K562 (cell line): ENCODE measurements around the gene PPP6R3. TPM values are rescaled to one million over a fixed set of nuclear protein-coding genes. Genes with fewer than 3 reads are reported as not detected.
A peak's percentile ranks its signal among the peaks of the same experiment; 100 is the strongest.

ENCODE experiments used
- BRF1 ChIP-seq: IDR thresholded peaks from 3 replicates; pipeline ENCODE4 v1.6.1; 2011; ENCODE audit warnings: borderline replicate concordance, mild to moderate bottlenecking; ENCODE audit not compliant: insufficient read length; ENCODE audit errors: extremely low read depth
- CEBPZ ChIP-seq: fragments of 150-350 bp; IDR thresholded peaks from 2 replicates; pipeline ENCODE4 v1.6.1; 2014; ENCODE audit warnings: low read depth, mild to moderate bottlenecking, low read length, borderline replicate concordance
- CREBBP ChIP-seq: IDR thresholded peaks from one replicate; pipeline ENCODE4 v1.6.1; 2012; ENCODE audit warnings: low read depth, mild to moderate bottlenecking, control low read depth, inconsistent platforms, low read length
- FOSL1 ChIP-seq: fragments of 200-800 bp; sonication (Bioruptor generic); conservative IDR thresholded peaks from 2 replicates; pipeline ENCODE4 v1.6.1; 2016; ENCODE audit warnings: missing genetic modification characterization, missing compliant biosample characterization
- FOXK2 ChIP-seq, 2 experiments: fragments of 450-650 bp; IDR thresholded peaks in 1 of 2; conservative IDR thresholded peaks in 1 of 2; 2 replicates each; pipeline ENCODE4 v1.6.1; 2016; ENCODE audit warnings: low read depth in 2 of 2, mild to moderate bottlenecking in 1 of 2
- HNRNPK ChIP-seq: fragments of 200-400 bp; formaldehyde crosslinking; IDR thresholded peaks from one replicate; pipeline ENCODE4 v1.6.1; 2018; ENCODE audit warnings: mild to moderate bottlenecking, low read depth, low read length; ENCODE audit not compliant: poor library complexity, severe bottlenecking
- L3MBTL2 ChIP-seq: fragments of 450-650 bp; IDR thresholded peaks from 2 replicates; pipeline ENCODE4 v1.6.1; 2016; ENCODE audit warnings: mild to moderate bottlenecking, moderate library complexity
- MCM7 ChIP-seq, 2 experiments: fragments of 450-650 bp; IDR thresholded peaks; 2 replicates each; pipeline ENCODE4 v1.6.1; 2016 to 2018
- MNT ChIP-seq, 2 experiments: fragments of 450-650 bp; conservative IDR thresholded peaks; 2 replicates each; pipeline ENCODE4 v1.6.1; 2017; ENCODE audit warnings: mild to moderate bottlenecking in 2 of 2, moderate library complexity in 2 of 2
- MYC ChIP-seq, 2 experiments: fragments of 250-450 bp in 1 of 2; sonication (Bioruptor Pico) in 1 of 2; IDR thresholded peaks; 2 replicates each; pipeline versions ENCODE4 v1.5.1 to v1.6.1; 2012 to 2021; ENCODE audit warnings: low read depth in 2 of 2, borderline replicate concordance in 1 of 2, improper control_type of control experiment in 1 of 2, low read length in 1 of 2, mild to moderate bottlenecking in 1 of 2, moderate library complexity in 1 of 2
- RHOXF2B ChIP-seq: fragments of 250-450 bp; sonication (Bioruptor Pico); conservative IDR thresholded peaks from 2 replicates; pipeline ENCODE4 v1.5.1; 2021
- RNF219 ChIP-seq: fragments of 250-450 bp; sonication (Bioruptor Pico); IDR thresholded peaks from 2 replicates; pipeline ENCODE4 v1.5.0; 2022; ENCODE audit warnings: mild to moderate bottlenecking
- TGIF2 ChIP-seq: sonication (generic); formaldehyde crosslinking; IDR thresholded peaks from 2 replicates; pipeline ENCODE4 v1.8.1; 2022; ENCODE audit warnings: mild to moderate bottlenecking, missing genetic modification reagents, moderate library complexity
- TRIM28 ChIP-seq: fragments of 450-650 bp; IDR thresholded peaks from 2 replicates; pipeline ENCODE4 v1.6.1; 2017
- ZFP36 ChIP-seq: fragments of 150-350 bp; IDR thresholded peaks from 2 replicates; pipeline ENCODE4 v1.6.1; 2018; ENCODE audit warnings: low read length, low read depth; ENCODE audit not compliant: partially characterized antibody
- ZNF282 ChIP-seq: sonication (generic); formaldehyde crosslinking; IDR thresholded peaks from 2 replicates; pipeline ENCODE4 v1.8.1; 2023; ENCODE audit warnings: missing genetic modification reagents
- polyA plus RNA-seq, 8 experiments: library from polyadenylated mRNA; depleted of rRNA in 4 of 8; stranded (reverse) in 5 of 8; unstranded in 3 of 8; fragments of >200 nt; fragmentation: Nextera tagmentation in 2 of 8; fragmentation: Illumina TruSeq in 1 of 8; extraction: Ambion mirVana in 2 of 8; extraction: Trizol in 1 of 8; gene quantifications; 2 replicates each; pipeline versions ENCODE4 v1.2.1 to v1.2.3, GENCODE V29; 2011 to 2014; ENCODE audit warnings: inconsistent platforms in 1 of 8, missing spikeins in 1 of 8
- total RNA-seq, 7 experiments: library from RNA; depleted of rRNA in 6 of 7; stranded (reverse); fragments of >200 nt in 6 of 7; fragmentation: Illumina TruSeq in 2 of 7; extraction: Trizol in 2 of 7; gene quantifications; 2 replicates each; pipeline versions ENCODE4 v1.2.1 to v1.2.3, GENCODE V29; 2011 to 2021; ENCODE audit warnings: low replicate concordance in 1 of 7

Gene PPP6R3
- total and polyA plus RNA-seq, 9 of the 15 experiments (the other 6 are each of a cell fraction or from before 2014, with no cell fraction given) = 20.3 to 117 (median 80.6) TPM

GRCh38 chr11:68459886-68460740, 439 bp upstream of the PPP6R3 start (continued):
- TF ChIP-seq ZNF282 (CRISPR knock-in tag) (no peak), FOSL1 (tag) (peak; percentile 74), TGIF2 (no peak), BRF1 (peak; percentile 64), CREBBP (no peak), ZFP36 (peak; percentile 19), RHOXF2B (peak; percentile 52; the same call in 1 of the 2 replicates), TRIM28 (peak; percentile 91), MCM7 (IDR thresholded peaks at IDR 0.05) (no peak), MNT (conservative IDR thresholded peaks at IDR 0.05) (peak; percentile 44 to 58; a peak in 2 of 4 replicates), MYC (IDR thresholded peaks at IDR 0.05; ENCODE audit: low read depth, low read length) (peak; percentile 64), MYC (CRISPR knock-in tag; IDR thresholded peaks at IDR 0.05; ENCODE audit: borderline replicate concordance, low read depth) (no peak), FOXK2 (conservative IDR thresholded peaks at IDR 0.05 in 1 of 2, IDR thresholded peaks at IDR 0.05 in 1 of 2; ENCODE audit: low read depth in 2 of 2) (peak in 1 of 2 experiments; percentile 89; a peak in 2 of 4 replicates), RNF219 (peak; percentile 66; the same call in 1 of the 2 replicates), HNRNPK (no peak), L3MBTL2 (peak; percentile 10; the same call in 1 of the 2 replicates), CEBPZ (peak; percentile 85; the same call in 1 of the 2 replicates)
